Fibroblast of the aortic adventitia (primary cell): ENCODE measurements around the gene DIDO1. TPM values are rescaled to one million over a fixed set of nuclear protein-coding genes. Genes with fewer than 3 reads are reported as not detected.

Source experiments
- DNase-seq: peaks from one replicate; pipeline ENCODE4 v3.0.0-alpha.2; 2010; ENCODE audit warnings: low read depth
- H3K4me3 ChIP-seq: 2 replicates; pipeline ENCODE4 v1.5.1; 2011; ENCODE audit warnings: low read depth, mild to moderate bottlenecking, control low read depth, low read length, moderate library complexity
- total RNA-seq: library from RNA; depleted of rRNA; stranded (reverse); fragments of >200 nt; gene quantifications from 2 replicates; pipeline ENCODE4 v1.2.3, GENCODE V29; 2012; ENCODE audit warnings: low replicate concordance
- TF ChIP-seq, protein P1 (sequence below): IDR thresholded peaks from 2 replicates; pipeline ENCODE4 v1.5.1; 2011; ENCODE audit warnings: mild to moderate bottlenecking, low read length, control low read depth, inconsistent platforms; ENCODE audit not compliant: insufficient read depth

DIDO1 gene
- total RNA-seq, 1 donor = 48.4 TPM

DNA sequence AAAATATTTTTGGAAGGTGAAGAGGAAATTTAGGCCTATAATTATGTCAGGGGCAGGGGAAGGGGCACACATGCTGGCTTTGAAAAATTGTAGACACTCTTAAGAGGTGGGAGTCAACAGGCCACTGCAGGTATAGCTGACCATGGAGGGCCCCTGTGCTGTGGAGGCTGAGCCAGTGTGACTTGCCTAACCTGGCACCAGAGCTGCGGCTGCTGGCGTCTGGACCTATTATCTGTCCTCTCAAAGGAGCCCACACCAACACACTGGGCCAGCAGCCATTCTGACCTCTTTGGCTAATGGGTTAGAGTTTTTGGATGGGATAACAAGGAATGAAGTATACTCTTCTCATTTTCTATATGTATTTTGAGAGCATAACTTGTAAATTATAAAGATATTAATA lies 16.2 kb upstream of the DIDO1 start:
- no peak for DNase-seq
- H3K4me3 ChIP-seq = no peak overlapping the region
- TF ChIP-seq, protein P1, sequence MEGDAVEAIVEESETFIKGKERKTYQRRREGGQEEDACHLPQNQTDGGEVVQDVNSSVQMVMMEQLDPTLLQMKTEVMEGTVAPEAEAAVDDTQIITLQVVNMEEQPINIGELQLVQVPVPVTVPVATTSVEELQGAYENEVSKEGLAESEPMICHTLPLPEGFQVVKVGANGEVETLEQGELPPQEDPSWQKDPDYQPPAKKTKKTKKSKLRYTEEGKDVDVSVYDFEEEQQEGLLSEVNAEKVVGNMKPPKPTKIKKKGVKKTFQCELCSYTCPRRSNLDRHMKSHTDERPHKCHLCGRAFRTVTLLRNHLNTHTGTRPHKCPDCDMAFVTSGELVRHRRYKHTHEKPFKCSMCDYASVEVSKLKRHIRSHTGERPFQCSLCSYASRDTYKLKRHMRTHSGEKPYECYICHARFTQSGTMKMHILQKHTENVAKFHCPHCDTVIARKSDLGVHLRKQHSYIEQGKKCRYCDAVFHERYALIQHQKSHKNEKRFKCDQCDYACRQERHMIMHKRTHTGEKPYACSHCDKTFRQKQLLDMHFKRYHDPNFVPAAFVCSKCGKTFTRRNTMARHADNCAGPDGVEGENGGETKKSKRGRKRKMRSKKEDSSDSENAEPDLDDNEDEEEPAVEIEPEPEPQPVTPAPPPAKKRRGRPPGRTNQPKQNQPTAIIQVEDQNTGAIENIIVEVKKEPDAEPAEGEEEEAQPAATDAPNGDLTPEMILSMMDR = no peak

DNA sequence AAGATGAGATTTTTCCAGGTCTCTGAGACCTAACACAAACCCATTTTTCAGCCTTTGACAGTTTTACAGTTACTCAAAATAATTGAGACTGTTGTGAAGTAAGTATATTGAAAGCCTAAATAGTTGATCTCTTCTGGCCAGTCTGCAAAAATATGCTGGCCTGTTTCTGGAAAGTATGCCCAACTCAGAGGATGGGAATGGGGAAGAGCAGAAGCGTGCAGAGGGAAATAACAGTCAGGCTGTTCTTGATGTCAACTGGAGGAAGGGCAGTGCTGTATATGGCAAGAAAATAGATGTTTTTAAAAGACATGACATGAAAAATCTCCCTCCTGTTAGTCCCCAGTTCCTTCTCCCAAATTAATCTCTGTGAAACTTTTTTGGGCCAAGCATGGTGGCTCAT lies 15.5 kb upstream of the DIDO1 start:
- TF ChIP-seq, protein P1 = no peak
- no peak for DNase-seq
- H3K4me3 ChIP-seq = no peak overlapping the region

GRCh38 chr20:62940875-62941274 lies 14.6 kb upstream of the DIDO1 start:
- H3K4me3 ChIP-seq = no peak overlapping the region
- TF ChIP-seq, protein P1 = no peak
- no peak for DNase-seq

- TF ChIP-seq, protein P1 = no peak
- peak; percentile 48 for DNase-seq
- peak within 1 kb of the TSS; percentile 93 for H3K4me3 ChIP-seq
Measured at GRCh38 chr20:62938105-62938888, 12.0 kb upstream of the DIDO1 start, which contains the start of gene GID8. Gene GID8 (plus strand): TSS chr20:62938147. CDS start chr20:62941503, 3,356 bp downstream.

DNA sequence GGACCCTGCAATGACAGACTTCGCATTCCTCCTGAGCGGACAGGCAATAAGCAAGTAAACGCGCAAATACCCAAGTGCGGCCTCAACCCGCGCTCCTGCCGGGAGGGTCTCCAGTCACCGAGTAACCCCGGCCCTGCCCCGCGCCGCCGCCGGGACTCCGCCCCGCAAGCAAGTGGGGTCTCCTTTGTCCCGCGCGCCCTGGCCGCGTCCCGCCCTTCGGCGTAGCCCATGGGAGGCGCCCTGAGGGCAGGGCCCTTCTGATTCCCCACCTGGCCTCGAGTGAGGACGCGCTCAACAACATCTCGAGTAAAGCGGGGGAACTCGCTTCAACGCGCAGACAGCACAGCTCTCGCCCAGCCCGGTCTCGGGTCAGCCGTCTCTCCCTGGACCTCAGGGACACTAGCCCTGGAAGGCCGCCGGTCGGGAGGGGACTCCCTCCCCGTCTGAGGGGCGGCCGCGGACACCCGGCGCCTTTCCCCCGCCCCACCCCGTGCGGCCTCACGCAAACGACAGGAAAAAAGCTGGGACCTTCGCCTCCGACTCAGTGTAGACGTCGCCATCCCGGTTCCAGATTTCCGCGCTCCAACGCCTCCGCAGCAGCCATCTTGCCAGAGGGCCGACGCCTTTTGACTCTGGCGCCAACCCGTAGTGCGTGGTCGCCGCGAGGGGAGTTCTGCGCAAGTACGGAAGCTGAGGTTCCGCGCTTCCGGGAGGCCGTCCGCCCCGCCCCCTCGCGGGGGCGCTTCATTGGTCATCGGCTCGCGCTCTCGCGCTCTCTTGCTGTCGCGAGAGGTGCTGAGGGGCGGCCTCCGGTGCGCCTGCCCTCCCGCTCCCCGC lies 11.2 kb upstream of the DIDO1 start:
- TF ChIP-seq, protein P1 = no peak
- DNase-seq = peak; percentile 95
- H3K4me3 ChIP-seq = peak overlapping the region; percentile 93

- TF ChIP-seq, protein P1 = no peak
- no peak for DNase-seq
- H3K4me3 ChIP-seq = peak overlapping the region; percentile 93
Measured at GRCh38 chr20:62935968-62936585, 9.8 kb upstream of the DIDO1 start.
